Thyroid gland (tissue), 4 donors: ENCODE data around the gene TSPAN16.
A peak's percentile ranks its signal among the peaks of the same experiment; 100 is the strongest.

Experiments
- POLR2A ChIP-seq, 2 donors: fragments of 450-650 bp; IDR thresholded peaks; one replicate each; pipeline ENCODE4 v1.6.1; 2017; ENCODE audit warnings: antibody characterized with exemption in 2 of 2, mild to moderate bottlenecking in 2 of 2, moderate library complexity in 1 of 2
- TF ChIP-seq, protein P1 (sequence below), 6 experiments: fragments of 200-600 bp in 3 of 6; fragments of 450-650 bp in 3 of 6; sonication (generic) in 3 of 6; IDR thresholded peaks; one replicate each; pipeline ENCODE4 v1.5.1; 2016 to 2019; ENCODE audit warnings: antibody characterized with exemption in 6 of 6, mild to moderate bottlenecking in 2 of 6, inconsistent platforms in 1 of 6, moderate library complexity in 1 of 6

DNA sequence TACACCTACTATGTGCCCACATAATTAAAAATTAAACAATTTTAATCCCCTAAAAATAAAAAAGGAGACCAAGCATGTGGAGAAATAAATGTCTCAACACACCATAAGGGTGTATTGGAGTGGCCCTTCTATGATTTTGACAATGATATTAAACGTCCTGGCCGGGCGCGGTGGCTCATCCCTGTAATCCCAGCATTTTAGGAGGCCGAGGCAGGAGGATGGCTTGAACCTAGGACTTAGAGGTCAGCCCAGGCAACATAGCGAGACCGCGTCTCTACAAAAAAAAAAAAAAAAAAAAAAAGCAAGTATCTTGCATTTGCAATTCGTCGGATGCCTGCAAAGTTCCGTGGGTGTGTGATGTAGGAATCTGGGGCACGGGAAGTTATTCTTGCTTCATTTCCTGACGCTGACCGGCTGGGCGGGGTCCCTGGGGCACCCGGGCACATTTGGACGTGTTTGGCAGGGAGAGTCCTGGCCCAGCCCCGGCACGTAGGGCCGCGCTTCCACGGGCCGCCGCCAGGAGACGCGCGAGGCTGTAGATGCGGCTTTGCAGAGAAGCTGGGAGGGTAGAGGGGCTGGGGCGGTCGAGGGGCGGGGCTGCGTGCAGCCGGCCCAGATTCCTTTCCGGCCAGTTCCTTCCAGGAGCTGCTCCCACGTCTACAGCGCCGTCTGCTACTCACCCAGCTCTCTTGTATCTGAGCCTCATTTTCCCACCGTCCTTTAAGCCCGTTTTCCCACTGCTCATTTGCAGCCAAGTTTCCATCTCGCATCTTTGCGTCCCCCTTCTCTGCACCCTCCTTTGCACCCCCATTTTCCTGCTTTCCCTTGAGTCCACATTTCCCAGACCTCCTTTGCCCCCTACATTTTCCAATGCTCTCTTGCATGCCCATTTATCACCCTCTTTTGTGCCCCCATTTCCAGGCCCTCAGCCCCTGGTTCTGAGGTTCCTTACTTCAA is 2.2 kb upstream of the TSPAN16 start:
- TF ChIP-seq, protein P1, sequence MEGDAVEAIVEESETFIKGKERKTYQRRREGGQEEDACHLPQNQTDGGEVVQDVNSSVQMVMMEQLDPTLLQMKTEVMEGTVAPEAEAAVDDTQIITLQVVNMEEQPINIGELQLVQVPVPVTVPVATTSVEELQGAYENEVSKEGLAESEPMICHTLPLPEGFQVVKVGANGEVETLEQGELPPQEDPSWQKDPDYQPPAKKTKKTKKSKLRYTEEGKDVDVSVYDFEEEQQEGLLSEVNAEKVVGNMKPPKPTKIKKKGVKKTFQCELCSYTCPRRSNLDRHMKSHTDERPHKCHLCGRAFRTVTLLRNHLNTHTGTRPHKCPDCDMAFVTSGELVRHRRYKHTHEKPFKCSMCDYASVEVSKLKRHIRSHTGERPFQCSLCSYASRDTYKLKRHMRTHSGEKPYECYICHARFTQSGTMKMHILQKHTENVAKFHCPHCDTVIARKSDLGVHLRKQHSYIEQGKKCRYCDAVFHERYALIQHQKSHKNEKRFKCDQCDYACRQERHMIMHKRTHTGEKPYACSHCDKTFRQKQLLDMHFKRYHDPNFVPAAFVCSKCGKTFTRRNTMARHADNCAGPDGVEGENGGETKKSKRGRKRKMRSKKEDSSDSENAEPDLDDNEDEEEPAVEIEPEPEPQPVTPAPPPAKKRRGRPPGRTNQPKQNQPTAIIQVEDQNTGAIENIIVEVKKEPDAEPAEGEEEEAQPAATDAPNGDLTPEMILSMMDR (IDR thresholded peaks at IDR 0.05): peak; percentile 91 to 100 (median 99)
- peak in 1 of 2 donors; percentile 46 for TF ChIP-seq POLR2A (IDR thresholded peaks at IDR 0.05)
